Calu3 (cell line): ENCODE results near the gene SERINC5. TPM values are rescaled to one million over a fixed set of nuclear protein-coding genes. Genes with fewer than 3 reads are reported as not detected.
"Not testable (repeated sequence)": the region's sequence is repeated elsewhere in the genome, so short reads cannot be mapped to it uniquely, and the experiment has no call there.

Experiments
- BruUV-seq: library from RNA; stranded (reverse); fragments of 400-500 nt; replicated peaks from 2 replicates; lab custom pipeline; 2021; lab: Mats Ljungman, UMichigan
- CTCF ChIA-PET: fragments of 300-600 bp; sonication (Branson Sonifier 250); formaldehyde crosslinking; loops from one replicate; lab custom pipeline; 2022; ENCODE audit warnings: antibody characterized with exemption; lab: Charles Lee
- DNase-seq: peaks from one replicate; pipeline ENCODE4 v3.0.0; 2022
- H3K27ac Mint-ChIP-seq: one replicate; pipeline ENCODE4 v1.8.0; 2022; ENCODE audit warnings: mixed read lengths; ENCODE audit not compliant: unreplicated experiment
- H3K27me3 Mint-ChIP-seq: one replicate; pipeline ENCODE4 v1.8.0; 2022; ENCODE audit warnings: mixed read lengths; ENCODE audit not compliant: unreplicated experiment
- H3K36me3 Mint-ChIP-seq: one replicate; pipeline ENCODE4 v1.8.0; 2022; ENCODE audit warnings: mild to moderate bottlenecking, moderate library complexity, mixed read lengths; ENCODE audit not compliant: insufficient read depth, unreplicated experiment
- H3K4me1 Mint-ChIP-seq: one replicate; pipeline ENCODE4 v1.8.0; 2022; ENCODE audit warnings: mild to moderate bottlenecking, low read depth, mixed read lengths; ENCODE audit not compliant: unreplicated experiment
- H3K4me3 Mint-ChIP-seq: one replicate; pipeline ENCODE4 v1.8.0; 2022; ENCODE audit warnings: mild to moderate bottlenecking, low read depth, moderate library complexity, mixed read lengths; ENCODE audit not compliant: unreplicated experiment
- H3K9me3 Mint-ChIP-seq: one replicate; pipeline ENCODE4 v1.8.0; 2022; ENCODE audit warnings: low read depth, mixed read lengths; ENCODE audit not compliant: unreplicated experiment
- intact Hi-C: fragments of 100-400 bp; cut with micrococcal nuclease; formaldehyde crosslinking; loops from one replicate; pipeline ENCODE4 v1.10.0; 2022; ENCODE audit not compliant: unreplicated experiment
- total RNA-seq: library from RNA; stranded (reverse); gene quantifications from 2 replicates; pipeline ENCODE4 v1.2.3, GENCODE V29; 2022
- TF ChIP-seq, protein P1 (sequence below): fragments of 200-600 bp; IDR thresholded peaks from one replicate; pipeline ENCODE4 v1.8.0; 2022; ENCODE audit warnings: antibody characterized with exemption; ENCODE audit not compliant: unreplicated experiment

Gene SERINC5
- total RNA-seq, 1 experiment from 2014 or later, result 47.0 TPM

GRCh38 chr5:80277191-80277590 lies 21.3 kb upstream of the SERINC5 start:
- BruUV-seq, result no TSS peak
- H3K36me3 Mint-ChIP-seq, result no peaks in the 10 kb centered on the region
- H3K27ac Mint-ChIP-seq, result no peak overlapping the region

GRCh38 chr5:80276186-80276585 lies 20.3 kb upstream of the SERINC5 start:
- Mint-ChIP-seq H3K4me1 (no peaks in the 10 kb centered on the region), H3K27me3 (no peaks in the 10 kb centered on the region), H3K4me3 (no peak overlapping the region), H3K9me3 (no peaks in the 10 kb centered on the region), H3K36me3 (no peaks in the 10 kb centered on the region), H3K27ac (no peak overlapping the region)
- no peak for DNase-seq
- intact Hi-C loops, result no loop called here
- no TSS peak for BruUV-seq
- CTCF ChIA-PET, result interaction anchor here (0.7 kb wide), 1 partner anchor 185 kb away, joined by 3 read pairs; no protein-coding TSS in a partner anchor
- TF ChIP-seq, protein P1, sequence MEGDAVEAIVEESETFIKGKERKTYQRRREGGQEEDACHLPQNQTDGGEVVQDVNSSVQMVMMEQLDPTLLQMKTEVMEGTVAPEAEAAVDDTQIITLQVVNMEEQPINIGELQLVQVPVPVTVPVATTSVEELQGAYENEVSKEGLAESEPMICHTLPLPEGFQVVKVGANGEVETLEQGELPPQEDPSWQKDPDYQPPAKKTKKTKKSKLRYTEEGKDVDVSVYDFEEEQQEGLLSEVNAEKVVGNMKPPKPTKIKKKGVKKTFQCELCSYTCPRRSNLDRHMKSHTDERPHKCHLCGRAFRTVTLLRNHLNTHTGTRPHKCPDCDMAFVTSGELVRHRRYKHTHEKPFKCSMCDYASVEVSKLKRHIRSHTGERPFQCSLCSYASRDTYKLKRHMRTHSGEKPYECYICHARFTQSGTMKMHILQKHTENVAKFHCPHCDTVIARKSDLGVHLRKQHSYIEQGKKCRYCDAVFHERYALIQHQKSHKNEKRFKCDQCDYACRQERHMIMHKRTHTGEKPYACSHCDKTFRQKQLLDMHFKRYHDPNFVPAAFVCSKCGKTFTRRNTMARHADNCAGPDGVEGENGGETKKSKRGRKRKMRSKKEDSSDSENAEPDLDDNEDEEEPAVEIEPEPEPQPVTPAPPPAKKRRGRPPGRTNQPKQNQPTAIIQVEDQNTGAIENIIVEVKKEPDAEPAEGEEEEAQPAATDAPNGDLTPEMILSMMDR, result no peak

More at GRCh38 chr5:80277191-80277590, 21.3 kb upstream of the SERINC5 start:
- no peaks in the 10 kb centered on the region for H3K9me3 Mint-ChIP-seq
- no peaks in the 10 kb centered on the region for H3K4me1 Mint-ChIP-seq
- TF ChIP-seq, protein P1, result no peak
- DNase-seq, result no peak
- no peaks in the 10 kb centered on the region for H3K27me3 Mint-ChIP-seq
- intact Hi-C loops, result no loop called here
- no peak overlapping the region for H3K4me3 Mint-ChIP-seq
- CTCF ChIA-PET, result interaction anchor here (0.7 to 1.1 kb wide), 3 partner anchors 11 to 451 kb away, joined by 3 to 6 read pairs (median 4); no protein-coding TSS in a partner anchor

DNA sequence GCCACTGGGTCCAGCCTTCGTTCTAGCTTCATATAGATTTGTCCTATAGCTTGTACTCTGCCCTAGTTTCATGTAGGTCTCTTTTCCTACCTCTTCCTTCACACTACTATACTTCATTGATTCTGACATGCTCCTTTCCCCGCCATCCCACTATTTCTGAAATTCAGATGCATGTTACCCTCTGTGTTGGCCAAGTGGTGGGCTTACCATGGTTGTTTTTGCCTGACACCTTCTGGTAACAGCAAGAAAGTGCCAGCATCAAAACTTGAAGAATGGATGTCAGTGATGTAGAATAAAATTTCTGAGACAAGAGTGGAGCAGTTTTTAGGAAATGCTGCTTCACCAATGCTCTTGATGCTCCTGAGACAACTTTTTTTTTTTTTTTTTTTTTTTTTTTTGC lies 19.5 kb upstream of the SERINC5 start:
- peak; percentile 38 for DNase-seq
- Mint-ChIP-seq H3K27me3 (no peaks in the 10 kb centered on the region), H3K27ac (no peak overlapping the region), H3K4me3 (no peak overlapping the region), H3K9me3 (no peaks in the 10 kb centered on the region), H3K36me3 (no peaks in the 10 kb centered on the region), H3K4me1 (no peaks in the 10 kb centered on the region)
- TF ChIP-seq, protein P1, result peak; percentile 33
- intact Hi-C loops, result loop anchor here (1.0 kb wide), 1 partner anchor 184 kb away; no protein-coding TSS in a partner anchor
- no TSS peak for BruUV-seq
- CTCF ChIA-PET, result interaction anchor here (0.7 to 1.0 kb wide), 4 partner anchors 18 to 184 kb away, joined by 4 to 12 read pairs (median 6); partner anchors contain the start of gene SERINC5

- CTCF ChIA-PET, result interaction anchor here (0.6 to 0.8 kb wide), 2 partner anchors 177 to 400 kb away, joined by 3 read pairs; no protein-coding TSS in a partner anchor
- intact Hi-C loops, DNase-seq, H3K4me3 Mint-ChIP-seq, BruUV-seq, H3K36me3 Mint-ChIP-seq, H3K27ac Mint-ChIP-seq, H3K27me3 Mint-ChIP-seq, H3K9me3 Mint-ChIP-seq, H3K4me1 Mint-ChIP-seq: not testable (repeated sequence)
These were observed 14.7 kb upstream of the SERINC5 start for GRCh38 chr5:80270543-80270942.

- H3K9me3 Mint-ChIP-seq, result no peaks in the 10 kb centered on the region
- H3K4me1 Mint-ChIP-seq, result no peaks in the 10 kb centered on the region
- H3K27me3 Mint-ChIP-seq, result no peaks in the 10 kb centered on the region
- no peak overlapping the region for H3K27ac Mint-ChIP-seq
- TF ChIP-seq, protein P1, result no peak
- no TSS peak for BruUV-seq
- H3K4me3 Mint-ChIP-seq, result no peak overlapping the region
- no peak for DNase-seq
- CTCF ChIA-PET, result interaction anchor here (0.6 kb wide), 1 partner anchor 401 kb away, joined by 3 read pairs; no protein-coding TSS in a partner anchor
- H3K36me3 Mint-ChIP-seq, result no peaks in the 10 kb centered on the region
- intact Hi-C loops, result no loop called here
These were observed 14.2 kb upstream of the SERINC5 start for GRCh38 chr5:80269991-80270438.
